ENCODE results near the gene TMEM256. TPM values are rescaled to one million over a fixed set of nuclear protein-coding genes. Genes with fewer than 3 reads are reported as not detected.
A peak's percentile ranks its signal among the peaks of the same experiment; 100 is the strongest.

Gene TMEM256
- 57.6 and 91.6 TPM in 2 replicates for total RNA-seq (2021)
- Bru-seq, nascent RNA: percentile 84 among the genes with signal in this experiment
- BruChase-seq, experiment 1, labeled RNA remaining after a 2-hour chase: percentile 79 among the genes with signal in this experiment
- BruChase-seq, experiment 2, labeled RNA remaining after a 6-hour chase: percentile 80 among the genes with signal in this experiment
- long read RNA-seq, transcript TMEM256-201 (4 exons, 486 nt): major isoform, 50 of 53 reads
- long read RNA-seq, partial matches to known transcripts: 0 of 53 reads
- long read RNA-seq, other reads (novel, unspliced or antisense): 3 of 53 reads

GRCh38 chr17:7403977-7404736 lies at the start of gene TMEM256:
TMEM256 (minus strand) TSS chr17:7404097; CDS start chr17:7404084, 13 bp downstream.
- TF ChIP-seq EZH2 (IDR thresholded peaks at IDR 0.05; ENCODE audit: borderline replicate concordance, low read depth, low read length, poor library complexity, severe bottlenecking) (no peak), CTCF (conservative IDR thresholded peaks at IDR 0.05; ENCODE audit: low read depth, low read length) (no peak)
- Histone ChIP-seq H3K36me3 (ENCODE audit: insufficient read depth, low read length, poor library complexity, severe bottlenecking) (no peaks in the 10 kb centered on the region), H3K27me3 (replicated peaks; ENCODE audit: insufficient read depth, low read depth, low read length, poor library complexity) (no peaks in the 10 kb centered on the region), H3K4me1 (ENCODE audit: insufficient read depth, low read length, poor library complexity, severe bottlenecking) (peaks cover 17% of the 10 kb centered on the region), H3K4me3 (ENCODE audit: low read depth, low read length, poor library complexity, severe bottlenecking) (peak within 1 kb of the TSS; percentile 61), H3K27ac (ENCODE audit: low read depth, low read length, poor library complexity, severe bottlenecking) (peak within 1 kb of the TSS; percentile 87), H3K9me3 (ENCODE audit: low read depth, low read length, poor library complexity, severe bottlenecking) (no peaks in the 10 kb centered on the region)
- no TSS peak for BruUV-seq (replicated peaks)
- CTCF ChIA-PET: interaction anchor here (0.6 to 1.5 kb wide), 10 partner anchors 10 to 458 kb away, joined by 3 to 7 read pairs (median 4); partner anchors contain the start of genes GABARAP and PLSCR3
- POLR2A ChIA-PET (ENCODE audit: low non-redundant PET): interaction anchor here (0.6 to 1.3 kb wide), 5 partner anchors 10 to 438 kb away, joined by 3 to 8 read pairs (median 4); partner anchors contain the start of genes NEURL4, PLSCR3 and TMEM102
- intact Hi-C loops (cut with micrococcal nuclease; ENCODE audit: unreplicated experiment): loop anchor here (1.0 kb wide), 1 partner anchor 31 kb away; the partner anchor contains the start of gene TMEM102
- peak; percentile 100 for DNase-seq (ENCODE audit: low spot score)

GRCh38 chr17:7448461-7448860 lies 44.6 kb upstream of the TMEM256 start:
- no peaks in the 10 kb centered on the region for H3K36me3 ChIP-seq (ENCODE audit: insufficient read depth, low read length, poor library complexity, severe bottlenecking)
- no peak overlapping the region for H3K4me3 ChIP-seq (ENCODE audit: low read depth, low read length, poor library complexity, severe bottlenecking)
- peaks cover 16% of the 10 kb centered on the region for H3K4me1 ChIP-seq (ENCODE audit: insufficient read depth, low read length, poor library complexity, severe bottlenecking)
- H3K9me3 ChIP-seq (ENCODE audit: low read depth, low read length, poor library complexity, severe bottlenecking): no peaks in the 10 kb centered on the region
- no peaks in the 10 kb centered on the region for H3K27me3 ChIP-seq (replicated peaks; ENCODE audit: insufficient read depth, low read depth, low read length, poor library complexity)
- no peak overlapping the region for H3K27ac ChIP-seq (ENCODE audit: low read depth, low read length, poor library complexity, severe bottlenecking)
- POLR2A ChIA-PET (ENCODE audit: low non-redundant PET): no interaction called here
- intact Hi-C loops (cut with micrococcal nuclease; ENCODE audit: unreplicated experiment): no loop called here
- BruUV-seq (replicated peaks): no TSS peak
- no peak for TF ChIP-seq EZH2 (IDR thresholded peaks at IDR 0.05; ENCODE audit: borderline replicate concordance, low read depth, low read length, poor library complexity, severe bottlenecking)
- no peak for TF ChIP-seq CTCF (conservative IDR thresholded peaks at IDR 0.05; ENCODE audit: low read depth, low read length)
- DNase-seq (ENCODE audit: low spot score): no peak
- CTCF ChIA-PET: no interaction called here

- H3K27me3 ChIP-seq (replicated peaks; ENCODE audit: insufficient read depth, low read depth, low read length, poor library complexity): no peaks in the 10 kb centered on the region
- no peak for DNase-seq (ENCODE audit: low spot score)
- intact Hi-C loops (cut with micrococcal nuclease; ENCODE audit: unreplicated experiment): no loop called here
- BruUV-seq (replicated peaks): no TSS peak
- POLR2A ChIA-PET (ENCODE audit: low non-redundant PET): interaction anchor here (1.0 kb wide), 1 partner anchor 10 kb away, joined by 5 read pairs; the partner anchor contains the start of gene TMEM102
- peaks cover 27% of the 10 kb centered on the region for H3K4me1 ChIP-seq (ENCODE audit: insufficient read depth, low read length, poor library complexity, severe bottlenecking)
- H3K36me3 ChIP-seq (ENCODE audit: insufficient read depth, low read length, poor library complexity, severe bottlenecking): no peaks in the 10 kb centered on the region
- H3K4me3 ChIP-seq (ENCODE audit: low read depth, low read length, poor library complexity, severe bottlenecking): peak overlapping the region; percentile 45
- H3K9me3 ChIP-seq (ENCODE audit: low read depth, low read length, poor library complexity, severe bottlenecking): no peaks in the 10 kb centered on the region
- CTCF ChIA-PET: interaction anchor here (0.5 kb wide), 1 partner anchor 42 kb away, joined by 5 read pairs; the partner anchor contains the start of gene TMEM256
- peak overlapping the region; percentile 73 for H3K27ac ChIP-seq (ENCODE audit: low read depth, low read length, poor library complexity, severe bottlenecking)
- no peak for TF ChIP-seq CTCF (conservative IDR thresholded peaks at IDR 0.05; ENCODE audit: low read depth, low read length)
- no peak for TF ChIP-seq EZH2 (IDR thresholded peaks at IDR 0.05; ENCODE audit: borderline replicate concordance, low read depth, low read length, poor library complexity, severe bottlenecking)
These were observed 41.7 kb upstream of the TMEM256 start for GRCh38 chr17:7445619-7445968.

All from A673 (cell line).